KMS-11 (cell line): Measurements from ENCODE around the gene CAV3.

ENCODE experiments used
- H2AFZ ChIP-seq: fragments of 200-600 bp; sonication (generic); 2 replicates; pipeline ENCODE4 v1.6.1; 2016; ENCODE audit warnings: antibody characterized with exemption, mixed run types, low read depth
- H3K27ac ChIP-seq: fragments of 200-600 bp; sonication (generic); 2 replicates; pipeline ENCODE4 v1.6.1; 2016; ENCODE audit warnings: mild to moderate bottlenecking, mixed run types
- H3K27me3 ChIP-seq: fragments of 200-600 bp; sonication (generic); 2 replicates; pipeline ENCODE4 v1.6.1; 2017; ENCODE audit warnings: mild to moderate bottlenecking, low read depth, mixed run types, moderate library complexity; ENCODE audit not compliant: insufficient read depth
- H3K36me3 ChIP-seq: fragments of 200-600 bp; sonication (generic); 2 replicates; pipeline ENCODE4 v1.6.1; 2017; ENCODE audit warnings: mild to moderate bottlenecking, mixed run types; ENCODE audit not compliant: insufficient read depth
- H3K4me1 ChIP-seq: fragments of 200-600 bp; sonication (generic); 2 replicates; pipeline ENCODE4 v1.6.1; 2016; ENCODE audit warnings: mild to moderate bottlenecking, low read depth, mixed run types; ENCODE audit not compliant: poor library complexity, severe bottlenecking
- H3K4me2 ChIP-seq: fragments of 200-600 bp; sonication (generic); 2 replicates; pipeline ENCODE4 v1.7.0; 2016; ENCODE audit warnings: mild to moderate bottlenecking, mixed run types
- H3K4me3 ChIP-seq: fragments of 200-600 bp; sonication (generic); IDR thresholded peaks from 2 replicates; pipeline ENCODE4 v1.6.1; 2017; ENCODE audit warnings: low read depth, low read length, mixed read lengths; ENCODE audit not compliant: insufficient read depth
- H3K79me2 ChIP-seq: fragments of 200-600 bp; sonication (generic); 2 replicates; pipeline ENCODE4 v1.6.1; 2016; ENCODE audit warnings: low read depth, mixed run types; ENCODE audit not compliant: insufficient read depth
- H3K9ac ChIP-seq: fragments of 200-600 bp; sonication (generic); 2 replicates; pipeline ENCODE4 v1.6.1; 2016; ENCODE audit warnings: mild to moderate bottlenecking, mixed run types
- H4K20me1 ChIP-seq: fragments of 200-600 bp; sonication (generic); 2 replicates; pipeline ENCODE4 v1.6.1; 2016; ENCODE audit warnings: mild to moderate bottlenecking, mixed run types; ENCODE audit not compliant: insufficient read depth
- CTCF ChIP-seq: fragments of 200-600 bp; sonication (generic); conservative IDR thresholded peaks from 2 replicates; pipeline ENCODE4 v1.6.1; 2017; ENCODE audit warnings: low read depth, mild to moderate bottlenecking, antibody characterized with exemption, low read length, moderate library complexity, mixed read lengths

The CAV3 gene

GRCh38 chr3:8778475-8778874 lies 44.9 kb downstream of the CAV3 start:
- no peaks in the 10 kb centered on the region for H3K27me3 ChIP-seq
- H3K36me3 ChIP-seq = no peaks in the 10 kb centered on the region
- no peaks in the 10 kb centered on the region for H3K4me1 ChIP-seq
- H4K20me1 ChIP-seq = no peaks in the 10 kb centered on the region
- H2AFZ ChIP-seq = no peak overlapping the region
- TF ChIP-seq CTCF = no peak
- no peak overlapping the region for H3K27ac ChIP-seq
- no peaks in the 10 kb centered on the region for H3K79me2 ChIP-seq
- H3K9ac ChIP-seq = no peak overlapping the region
- H3K4me3 ChIP-seq = no peak overlapping the region
- no peak overlapping the region for H3K4me2 ChIP-seq

- Histone ChIP-seq H4K20me1 (no peaks in the 10 kb centered on the region), H3K4me1 (no peaks in the 10 kb centered on the region), H3K27me3 (no peaks in the 10 kb centered on the region), H3K4me2 (no peak overlapping the region), H3K4me3 (no peak overlapping the region), H3K9ac (no peak overlapping the region), H3K27ac (no peak overlapping the region), H2AFZ (no peak overlapping the region), H3K36me3 (no peaks in the 10 kb centered on the region), H3K79me2 (no peaks in the 10 kb centered on the region)
- TF ChIP-seq CTCF = no peak
These were observed 46.7 kb downstream of the CAV3 start for GRCh38 chr3:8780279-8780678.

- Histone ChIP-seq H4K20me1 (no peaks in the 10 kb centered on the region), H3K4me3 (no peak overlapping the region), H3K4me2 (no peak overlapping the region), H3K9ac (no peak overlapping the region), H3K4me1 (no peaks in the 10 kb centered on the region), H2AFZ (no peak overlapping the region), H3K36me3 (no peaks in the 10 kb centered on the region), H3K79me2 (no peaks in the 10 kb centered on the region), H3K27ac (no peak overlapping the region), H3K27me3 (no peaks in the 10 kb centered on the region)
- no peak for TF ChIP-seq CTCF
These were observed 51.3 kb downstream of the CAV3 start for GRCh38 chr3:8784676-8785435.

- H3K27me3 ChIP-seq = no peaks in the 10 kb centered on the region
These were observed 56.9 kb downstream of the CAV3 start for GRCh38 chr3:8790529-8790928.

More at GRCh38 chr3:8790529-8790928, 56.9 kb downstream of the CAV3 start:
- no peaks in the 10 kb centered on the region for H4K20me1 ChIP-seq
- H3K4me1 ChIP-seq = no peaks in the 10 kb centered on the region
- no peak overlapping the region for H3K9ac ChIP-seq
- H3K27ac ChIP-seq = no peak overlapping the region
- H3K4me2 ChIP-seq = no peak overlapping the region
- no peaks in the 10 kb centered on the region for H3K79me2 ChIP-seq
- H2AFZ ChIP-seq = no peak overlapping the region
- H3K4me3 ChIP-seq = no peak overlapping the region
- no peaks in the 10 kb centered on the region for H3K36me3 ChIP-seq
- no peak for TF ChIP-seq CTCF
